ENCODE results near the gene ATP10B.

ATP10B gene

DNA sequence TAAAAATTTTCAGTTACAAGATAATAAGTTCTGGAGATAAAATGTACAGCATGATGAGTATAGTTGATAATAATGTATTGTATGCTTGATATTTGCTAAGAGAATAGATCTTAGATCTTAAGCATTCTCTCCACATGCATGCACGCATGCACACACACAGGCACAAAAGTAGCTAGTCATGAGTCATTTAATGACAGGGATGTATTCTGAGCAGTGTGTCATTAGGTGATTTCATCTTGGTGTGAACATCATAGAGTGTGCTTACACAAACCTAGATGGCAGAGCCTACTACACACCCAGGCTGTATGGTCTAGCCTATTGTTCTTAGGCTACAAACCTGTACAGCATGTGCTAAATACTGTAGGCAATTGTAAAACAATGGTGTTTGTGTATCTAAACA lies 306.2 kb downstream of the ATP10B start:
- CTCF ChIA-PET: no interaction called here
- Histone ChIP-seq H3K9me3 (ENCODE audit: control insufficient read depth, insufficient read depth, low read depth, low read length) (no peaks in the 10 kb centered on the region), H3K4me3 (ENCODE audit: low read depth, low read length) (no peak overlapping the region), H3K36me3 (ENCODE audit: control insufficient read depth in 2 of 2, insufficient read depth in 1 of 2, low read length in 2 of 2) (no peaks in the 10 kb centered on the region), H3K27ac (ENCODE audit: extremely low read depth, low read depth, low read length) (no peak overlapping the region), H3K4me1 (ENCODE audit: control insufficient read depth, insufficient read depth, low read length) (no peaks in the 10 kb centered on the region)
- TF ChIP-seq, protein P1, sequence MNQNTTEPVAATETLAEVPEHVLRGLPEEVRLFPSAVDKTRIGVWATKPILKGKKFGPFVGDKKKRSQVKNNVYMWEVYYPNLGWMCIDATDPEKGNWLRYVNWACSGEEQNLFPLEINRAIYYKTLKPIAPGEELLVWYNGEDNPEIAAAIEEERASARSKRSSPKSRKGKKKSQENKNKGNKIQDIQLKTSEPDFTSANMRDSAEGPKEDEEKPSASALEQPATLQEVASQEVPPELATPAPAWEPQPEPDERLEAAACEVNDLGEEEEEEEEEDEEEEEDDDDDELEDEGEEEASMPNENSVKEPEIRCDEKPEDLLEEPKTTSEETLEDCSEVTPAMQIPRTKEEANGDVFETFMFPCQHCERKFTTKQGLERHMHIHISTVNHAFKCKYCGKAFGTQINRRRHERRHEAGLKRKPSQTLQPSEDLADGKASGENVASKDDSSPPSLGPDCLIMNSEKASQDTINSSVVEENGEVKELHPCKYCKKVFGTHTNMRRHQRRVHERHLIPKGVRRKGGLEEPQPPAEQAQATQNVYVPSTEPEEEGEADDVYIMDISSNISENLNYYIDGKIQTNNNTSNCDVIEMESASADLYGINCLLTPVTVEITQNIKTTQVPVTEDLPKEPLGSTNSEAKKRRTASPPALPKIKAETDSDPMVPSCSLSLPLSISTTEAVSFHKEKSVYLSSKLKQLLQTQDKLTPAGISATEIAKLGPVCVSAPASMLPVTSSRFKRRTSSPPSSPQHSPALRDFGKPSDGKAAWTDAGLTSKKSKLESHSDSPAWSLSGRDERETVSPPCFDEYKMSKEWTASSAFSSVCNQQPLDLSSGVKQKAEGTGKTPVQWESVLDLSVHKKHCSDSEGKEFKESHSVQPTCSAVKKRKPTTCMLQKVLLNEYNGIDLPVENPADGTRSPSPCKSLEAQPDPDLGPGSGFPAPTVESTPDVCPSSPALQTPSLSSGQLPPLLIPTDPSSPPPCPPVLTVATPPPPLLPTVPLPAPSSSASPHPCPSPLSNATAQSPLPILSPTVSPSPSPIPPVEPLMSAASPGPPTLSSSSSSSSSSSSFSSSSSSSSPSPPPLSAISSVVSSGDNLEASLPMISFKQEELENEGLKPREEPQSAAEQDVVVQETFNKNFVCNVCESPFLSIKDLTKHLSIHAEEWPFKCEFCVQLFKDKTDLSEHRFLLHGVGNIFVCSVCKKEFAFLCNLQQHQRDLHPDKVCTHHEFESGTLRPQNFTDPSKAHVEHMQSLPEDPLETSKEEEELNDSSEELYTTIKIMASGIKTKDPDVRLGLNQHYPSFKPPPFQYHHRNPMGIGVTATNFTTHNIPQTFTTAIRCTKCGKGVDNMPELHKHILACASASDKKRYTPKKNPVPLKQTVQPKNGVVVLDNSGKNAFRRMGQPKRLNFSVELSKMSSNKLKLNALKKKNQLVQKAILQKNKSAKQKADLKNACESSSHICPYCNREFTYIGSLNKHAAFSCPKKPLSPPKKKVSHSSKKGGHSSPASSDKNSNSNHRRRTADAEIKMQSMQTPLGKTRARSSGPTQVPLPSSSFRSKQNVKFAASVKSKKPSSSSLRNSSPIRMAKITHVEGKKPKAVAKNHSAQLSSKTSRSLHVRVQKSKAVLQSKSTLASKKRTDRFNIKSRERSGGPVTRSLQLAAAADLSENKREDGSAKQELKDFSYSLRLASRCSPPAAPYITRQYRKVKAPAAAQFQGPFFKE (tag by site-specific recombination; IDR thresholded peaks at IDR 0.05; ENCODE audit: borderline replicate concordance): no peak
- TF ChIP-seq IKZF3 (tag by site-specific recombination; IDR thresholded peaks at IDR 0.05): no peak
- TF ChIP-seq ZNF174 (tag by site-specific recombination; IDR thresholded peaks at IDR 0.05): no peak
- TF ChIP-seq ZNF394 (tag by site-specific recombination; IDR thresholded peaks at IDR 0.05; ENCODE audit: borderline replicate concordance): no peak
- TF ChIP-seq KLF7 (tag by site-specific recombination; IDR thresholded peaks at IDR 0.05; ENCODE audit: borderline replicate concordance): no peak
- POLR2A ChIA-PET: no interaction called here

DNA sequence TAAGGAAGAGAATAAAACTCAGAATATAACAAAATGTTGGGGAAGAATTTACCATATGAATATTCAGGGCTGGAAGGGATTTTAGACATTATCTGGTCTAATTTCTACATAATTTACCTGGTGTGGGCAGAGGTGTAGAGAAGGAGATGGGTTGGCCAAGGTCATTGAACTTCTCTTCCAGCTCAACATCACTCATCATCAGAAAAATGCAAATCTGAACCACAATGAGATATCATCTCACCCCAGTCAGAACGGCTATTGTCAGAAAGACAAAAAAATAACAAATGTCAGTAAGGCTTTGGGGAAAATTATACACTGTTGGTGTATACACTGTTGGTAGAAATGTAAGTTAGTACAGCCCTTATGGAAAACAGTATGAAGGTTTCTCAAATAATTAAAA lies 308.6 kb downstream of the ATP10B start:
- ChIA-PET CTCF (no interaction called here), POLR2A (no interaction called here)
- TF ChIP-seq ZNF544 (tag by site-specific recombination; IDR thresholded peaks at IDR 0.05): no peak
- TF ChIP-seq TRIM28 (IDR thresholded peaks at IDR 0.05; ENCODE audit: borderline replicate concordance, low read length): no peak
- no peak for TF ChIP-seq SP2 (tag by site-specific recombination; IDR thresholded peaks at IDR 0.05)
- H3K4me3 ChIP-seq (ENCODE audit: low read depth, low read length): no peak overlapping the region
- no peaks in the 10 kb centered on the region for H3K36me3 ChIP-seq (ENCODE audit: control insufficient read depth in 2 of 2, insufficient read depth in 1 of 2, low read length in 2 of 2)
- no peaks in the 10 kb centered on the region for H3K4me1 ChIP-seq (ENCODE audit: control insufficient read depth, insufficient read depth, low read length)
- no peaks in the 10 kb centered on the region for H3K9me3 ChIP-seq (ENCODE audit: control insufficient read depth, insufficient read depth, low read depth, low read length)
- no peak overlapping the region for H3K27ac ChIP-seq (ENCODE audit: extremely low read depth, low read depth, low read length)

DNA sequence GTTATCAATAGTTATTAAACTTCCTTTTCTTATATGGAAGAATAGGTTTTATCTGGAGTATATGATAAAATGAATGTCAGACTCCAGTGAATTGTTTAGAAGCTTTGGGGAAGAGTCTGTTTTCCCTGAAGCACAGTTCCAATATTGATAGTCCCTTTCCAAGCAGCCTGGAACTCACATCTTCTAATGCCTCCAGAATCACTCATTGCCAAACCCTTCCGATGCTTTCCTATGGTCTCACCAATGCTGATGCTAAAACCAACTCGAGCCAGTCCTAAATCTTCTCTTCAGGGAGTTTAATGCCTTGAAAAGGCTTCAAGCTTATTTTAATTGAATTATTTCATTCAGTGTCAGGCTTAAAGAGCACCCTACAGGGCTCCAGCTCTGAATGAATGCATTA lies 309.2 kb downstream of the ATP10B start:
- POLR2A ChIA-PET: no interaction called here
- Histone ChIP-seq H3K36me3 (ENCODE audit: control insufficient read depth in 2 of 2, insufficient read depth in 1 of 2, low read length in 2 of 2) (no peaks in the 10 kb centered on the region), H3K4me1 (ENCODE audit: control insufficient read depth, insufficient read depth, low read length) (no peaks in the 10 kb centered on the region), H3K27ac (ENCODE audit: extremely low read depth, low read depth, low read length) (no peak overlapping the region), H3K9me3 (ENCODE audit: control insufficient read depth, insufficient read depth, low read depth, low read length) (no peaks in the 10 kb centered on the region), H3K4me3 (ENCODE audit: low read depth, low read length) (no peak overlapping the region)
- TF ChIP-seq ZNF48 (tag by site-specific recombination; IDR thresholded peaks at IDR 0.05) (no peak), GLIS2 (tag by site-specific recombination; IDR thresholded peaks at IDR 0.05) (no peak), ZNF23 (tag by site-specific recombination; IDR thresholded peaks at IDR 0.05; ENCODE audit: borderline replicate concordance) (no peak), ZNF600 (tag by site-specific recombination; IDR thresholded peaks at IDR 0.05) (no peak), ZNF157 (tag by site-specific recombination; IDR thresholded peaks at IDR 0.05) (no peak), ZNF366 (tag by site-specific recombination; conservative IDR thresholded peaks at IDR 0.05) (no peak)
- TF ChIP-seq, protein P2, sequence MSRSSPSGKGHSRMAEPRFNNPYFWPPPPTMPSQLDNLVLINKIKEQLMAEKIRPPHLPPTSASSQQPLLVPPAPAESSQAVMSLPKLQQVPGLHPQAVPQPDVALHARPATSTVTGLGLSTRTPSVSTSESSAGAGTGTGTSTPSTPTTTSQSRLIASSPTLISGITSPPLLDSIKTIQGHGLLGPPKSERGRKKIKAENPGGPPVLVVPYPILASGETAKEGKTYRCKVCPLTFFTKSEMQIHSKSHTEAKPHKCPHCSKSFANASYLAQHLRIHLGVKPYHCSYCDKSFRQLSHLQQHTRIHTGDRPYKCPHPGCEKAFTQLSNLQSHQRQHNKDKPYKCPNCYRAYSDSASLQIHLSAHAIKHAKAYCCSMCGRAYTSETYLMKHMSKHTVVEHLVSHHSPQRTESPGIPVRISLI (tag by site-specific recombination; IDR thresholded peaks at IDR 0.05): no peak
- TF ChIP-seq, protein P3, sequence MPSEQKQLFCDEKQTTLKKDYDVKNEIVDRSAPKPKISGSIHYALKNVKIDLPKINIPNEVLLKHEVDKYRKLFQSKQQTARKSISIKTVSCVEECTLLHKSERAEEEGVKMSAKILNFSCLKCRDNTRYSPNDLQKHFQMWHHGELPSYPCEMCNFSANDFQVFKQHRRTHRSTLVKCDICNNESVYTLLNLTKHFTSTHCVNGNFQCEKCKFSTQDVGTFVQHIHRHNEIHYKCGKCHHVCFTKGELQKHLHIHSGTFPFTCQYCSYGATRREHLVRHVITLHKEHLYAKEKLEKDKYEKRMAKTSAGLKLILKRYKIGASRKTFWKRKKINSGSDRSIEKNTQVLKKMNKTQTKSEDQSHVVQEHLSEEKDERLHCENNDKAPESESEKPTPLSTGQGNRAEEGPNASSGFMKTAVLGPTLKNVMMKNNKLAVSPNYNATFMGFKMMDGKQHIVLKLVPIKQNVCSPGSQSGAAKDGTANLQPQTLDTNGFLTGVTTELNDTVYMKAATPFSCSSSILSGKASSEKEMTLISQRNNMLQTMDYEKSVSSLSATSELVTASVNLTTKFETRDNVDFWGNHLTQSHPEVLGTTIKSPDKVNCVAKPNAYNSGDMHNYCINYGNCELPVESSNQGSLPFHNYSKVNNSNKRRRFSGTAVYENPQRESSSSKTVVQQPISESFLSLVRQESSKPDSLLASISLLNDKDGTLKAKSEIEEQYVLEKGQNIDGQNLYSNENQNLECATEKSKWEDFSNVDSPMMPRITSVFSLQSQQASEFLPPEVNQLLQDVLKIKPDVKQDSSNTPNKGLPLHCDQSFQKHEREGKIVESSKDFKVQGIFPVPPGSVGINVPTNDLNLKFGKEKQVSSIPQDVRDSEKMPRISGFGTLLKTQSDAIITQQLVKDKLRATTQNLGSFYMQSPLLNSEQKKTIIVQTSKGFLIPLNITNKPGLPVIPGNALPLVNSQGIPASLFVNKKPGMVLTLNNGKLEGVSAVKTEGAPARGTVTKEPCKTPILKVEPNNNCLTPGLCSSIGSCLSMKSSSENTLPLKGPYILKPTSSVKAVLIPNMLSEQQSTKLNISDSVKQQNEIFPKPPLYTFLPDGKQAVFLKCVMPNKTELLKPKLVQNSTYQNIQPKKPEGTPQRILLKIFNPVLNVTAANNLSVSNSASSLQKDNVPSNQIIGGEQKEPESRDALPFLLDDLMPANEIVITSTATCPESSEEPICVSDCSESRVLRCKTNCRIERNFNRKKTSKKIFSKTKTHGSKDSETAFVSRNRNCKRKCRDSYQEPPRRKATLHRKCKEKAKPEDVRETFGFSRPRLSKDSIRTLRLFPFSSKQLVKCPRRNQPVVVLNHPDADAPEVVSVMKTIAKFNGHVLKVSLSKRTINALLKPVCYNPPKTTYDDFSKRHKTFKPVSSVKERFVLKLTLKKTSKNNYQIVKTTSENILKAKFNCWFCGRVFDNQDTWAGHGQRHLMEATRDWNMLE (tag by site-specific recombination; conservative IDR thresholded peaks at IDR 0.05; ENCODE audit: low read depth): no peak
- CTCF ChIA-PET: no interaction called here

All from HEK293 (cell line).